GM23338 (cell line): Measurements from ENCODE around the gene WDR49.

Source experiments
- CREB1 ChIP-seq: fragments of 250-450 bp; sonication (Bioruptor Pico); IDR thresholded peaks from 2 replicates; pipeline ENCODE4 v1.5.0; 2020; ENCODE audit warnings: low read depth, mild to moderate bottlenecking, moderate library complexity
- EZH2 ChIP-seq: fragments of 200-600 bp; sonication (generic); IDR thresholded peaks from one replicate; pipeline ENCODE4 v1.8.0; 2017; ENCODE audit warnings: antibody characterized with exemption, mild to moderate bottlenecking, low read depth; ENCODE audit not compliant: unreplicated experiment
- EZH2phosphoT487 ChIP-seq: fragments of 200-600 bp; sonication (generic); IDR thresholded peaks from one replicate; pipeline ENCODE4 v1.8.1; 2018; ENCODE audit warnings: antibody characterized with exemption; ENCODE audit not compliant: unreplicated experiment
- JUNB ChIP-seq: IDR thresholded peaks from one replicate; pipeline ENCODE4 v1.6.1; 2016; ENCODE audit warnings: antibody characterized with exemption; ENCODE audit not compliant: unreplicated experiment
- POLR2AphosphoS5 ChIP-seq: IDR thresholded peaks from 2 replicates; pipeline ENCODE4 v1.6.1; 2016; ENCODE audit warnings: antibody characterized with exemption, low read depth
- STAT1 ChIP-seq: IDR thresholded peaks from one replicate; pipeline ENCODE4 v1.6.1; 2016; ENCODE audit warnings: antibody characterized with exemption; ENCODE audit not compliant: unreplicated experiment
- TF ChIP-seq, protein P1 (sequence below), 2 experiments: fragments of 200-600 bp in 1 of 2; sonication (generic) in 1 of 2; conservative IDR thresholded peaks; 2 replicates each; pipeline versions ENCODE4 v1.5.1 to v1.6.1; 2016 to 2017; ENCODE audit warnings: antibody characterized with exemption in 2 of 2, low read depth in 2 of 2, mild to moderate bottlenecking in 2 of 2, moderate library complexity in 1 of 2
- TF ChIP-seq, protein P2 (sequence below): IDR thresholded peaks from one replicate; pipeline ENCODE4 v1.6.1; 2018; ENCODE audit warnings: antibody characterized with exemption; ENCODE audit not compliant: unreplicated experiment

DNA sequence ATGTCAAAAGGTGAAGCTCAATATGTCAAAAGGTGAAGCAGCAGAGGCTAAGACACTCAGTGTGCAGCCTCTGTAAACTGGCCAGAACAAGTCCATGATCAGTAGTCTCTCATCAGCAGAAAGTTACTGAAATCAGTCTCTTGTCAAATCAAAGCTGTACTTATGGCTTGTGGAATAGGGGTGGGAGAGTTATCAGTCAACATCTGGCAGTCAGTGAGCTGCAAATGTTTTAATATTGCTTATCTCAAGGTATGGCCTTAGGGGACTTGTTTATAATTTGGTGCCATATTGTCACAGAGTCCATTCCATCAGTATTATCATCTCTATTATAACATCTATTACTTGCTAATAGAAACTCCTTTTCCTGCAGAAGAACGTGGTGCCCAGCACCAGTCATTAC, 14.9 kb upstream of the WDR49 start:
- TF ChIP-seq, protein P1, sequence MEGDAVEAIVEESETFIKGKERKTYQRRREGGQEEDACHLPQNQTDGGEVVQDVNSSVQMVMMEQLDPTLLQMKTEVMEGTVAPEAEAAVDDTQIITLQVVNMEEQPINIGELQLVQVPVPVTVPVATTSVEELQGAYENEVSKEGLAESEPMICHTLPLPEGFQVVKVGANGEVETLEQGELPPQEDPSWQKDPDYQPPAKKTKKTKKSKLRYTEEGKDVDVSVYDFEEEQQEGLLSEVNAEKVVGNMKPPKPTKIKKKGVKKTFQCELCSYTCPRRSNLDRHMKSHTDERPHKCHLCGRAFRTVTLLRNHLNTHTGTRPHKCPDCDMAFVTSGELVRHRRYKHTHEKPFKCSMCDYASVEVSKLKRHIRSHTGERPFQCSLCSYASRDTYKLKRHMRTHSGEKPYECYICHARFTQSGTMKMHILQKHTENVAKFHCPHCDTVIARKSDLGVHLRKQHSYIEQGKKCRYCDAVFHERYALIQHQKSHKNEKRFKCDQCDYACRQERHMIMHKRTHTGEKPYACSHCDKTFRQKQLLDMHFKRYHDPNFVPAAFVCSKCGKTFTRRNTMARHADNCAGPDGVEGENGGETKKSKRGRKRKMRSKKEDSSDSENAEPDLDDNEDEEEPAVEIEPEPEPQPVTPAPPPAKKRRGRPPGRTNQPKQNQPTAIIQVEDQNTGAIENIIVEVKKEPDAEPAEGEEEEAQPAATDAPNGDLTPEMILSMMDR (conservative IDR thresholded peaks at IDR 0.05; ENCODE audit: low read depth in 2 of 2) = no peak
- TF ChIP-seq CREB1 (CRISPR knock-in tag) (no peak), POLR2AphosphoS5 (no peak), EZH2 (no peak), STAT1 (no peak), EZH2phosphoT487 (no peak), JUNB (no peak)
- TF ChIP-seq, protein P2, sequence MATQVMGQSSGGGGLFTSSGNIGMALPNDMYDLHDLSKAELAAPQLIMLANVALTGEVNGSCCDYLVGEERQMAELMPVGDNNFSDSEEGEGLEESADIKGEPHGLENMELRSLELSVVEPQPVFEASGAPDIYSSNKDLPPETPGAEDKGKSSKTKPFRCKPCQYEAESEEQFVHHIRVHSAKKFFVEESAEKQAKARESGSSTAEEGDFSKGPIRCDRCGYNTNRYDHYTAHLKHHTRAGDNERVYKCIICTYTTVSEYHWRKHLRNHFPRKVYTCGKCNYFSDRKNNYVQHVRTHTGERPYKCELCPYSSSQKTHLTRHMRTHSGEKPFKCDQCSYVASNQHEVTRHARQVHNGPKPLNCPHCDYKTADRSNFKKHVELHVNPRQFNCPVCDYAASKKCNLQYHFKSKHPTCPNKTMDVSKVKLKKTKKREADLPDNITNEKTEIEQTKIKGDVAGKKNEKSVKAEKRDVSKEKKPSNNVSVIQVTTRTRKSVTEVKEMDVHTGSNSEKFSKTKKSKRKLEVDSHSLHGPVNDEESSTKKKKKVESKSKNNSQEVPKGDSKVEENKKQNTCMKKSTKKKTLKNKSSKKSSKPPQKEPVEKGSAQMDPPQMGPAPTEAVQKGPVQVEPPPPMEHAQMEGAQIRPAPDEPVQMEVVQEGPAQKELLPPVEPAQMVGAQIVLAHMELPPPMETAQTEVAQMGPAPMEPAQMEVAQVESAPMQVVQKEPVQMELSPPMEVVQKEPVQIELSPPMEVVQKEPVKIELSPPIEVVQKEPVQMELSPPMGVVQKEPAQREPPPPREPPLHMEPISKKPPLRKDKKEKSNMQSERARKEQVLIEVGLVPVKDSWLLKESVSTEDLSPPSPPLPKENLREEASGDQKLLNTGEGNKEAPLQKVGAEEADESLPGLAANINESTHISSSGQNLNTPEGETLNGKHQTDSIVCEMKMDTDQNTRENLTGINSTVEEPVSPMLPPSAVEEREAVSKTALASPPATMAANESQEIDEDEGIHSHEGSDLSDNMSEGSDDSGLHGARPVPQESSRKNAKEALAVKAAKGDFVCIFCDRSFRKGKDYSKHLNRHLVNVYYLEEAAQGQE = no peak
